Ovary (tissue), 9 donors: Measurements from ENCODE around the gene MAPRE3. TPM values are rescaled to one million over a fixed set of nuclear protein-coding genes. Genes with fewer than 3 reads are reported as not detected.

ENCODE experiments used
- DNase-seq, 5 donors: peaks; one replicate each; pipeline ENCODE4 v3.0.0-alpha.2; 2019 to 2020
- H3K27ac ChIP-seq, 2 donors: fragments of 200-600 bp; one replicate each; pipeline versions ENCODE4 v1.5.1 to v1.8.0; 2019 to 2022
- H3K27me3 ChIP-seq: fragments of 200-600 bp; one replicate; pipeline ENCODE4 v1.8.0; 2022
- H3K36me3 ChIP-seq: fragments of 200-600 bp; sonication (generic); one replicate; pipeline ENCODE4 v1.5.1; 2019
- H3K4me1 ChIP-seq: one replicate; pipeline ENCODE4 v1.8.1; 2013; ENCODE audit warnings: mild to moderate bottlenecking, moderate library complexity; ENCODE audit not compliant: insufficient read depth
- H3K4me3 ChIP-seq: fragments of 200-600 bp; sonication (generic); one replicate; pipeline ENCODE4 v1.5.1; 2017
- H3K9me3 ChIP-seq, 2 donors: fragments of 200-600 bp in 1 of 2; sonication (generic) in 1 of 2; one replicate each; pipeline versions ENCODE4 v1.5.1 to v1.8.1; 2013 to 2019; ENCODE audit warnings: mild to moderate bottlenecking in 1 of 2, moderate library complexity in 1 of 2
- CTCF ChIP-seq, 3 donors: fragments of 450-650 bp in 2 of 3; fragments of 200-600 bp in 1 of 3; IDR thresholded peaks; one replicate each; pipeline versions ENCODE4 v1.5.1 to v1.8.0; 2016 to 2022; ENCODE audit warnings: antibody characterized with exemption in 3 of 3, mild to moderate bottlenecking in 1 of 3
- EP300 ChIP-seq: sonication (generic); formaldehyde crosslinking; IDR thresholded peaks from one replicate; pipeline ENCODE4 v1.6.1; 2017; ENCODE audit warnings: antibody characterized with exemption
- POLR2A ChIP-seq: fragments of 450-650 bp; IDR thresholded peaks from one replicate; pipeline ENCODE4 v1.6.1; 2017; ENCODE audit warnings: antibody characterized with exemption, mild to moderate bottlenecking, moderate library complexity
- WGBS, 3 donors: extraction: QIAGEN DNeasy Blood & Tissue Kit in 1 of 3; methylation state at CpG; one replicate each; pipeline versions ENCODE4 v1.1.5 to v1.1.7; 2013 to 2017; 5-methylcytosine and 5-hydroxymethylcytosine counted together
- intact Hi-C, 4 donors: fragments of 100-400 bp; cut with DNase I; formaldehyde crosslinking; loops; one replicate each; pipeline versions ENCODE4 v1.11.0 to v1.15.1; 2022 to 2023
- polyA plus RNA-seq, 2 donors: library from polyadenylated mRNA; stranded (reverse); fragments of 200-250 nt in 1 of 2; fragments of 350-450 nt in 1 of 2; fragmentation: Illumina TruSeq in 1 of 2; extraction: RNeasy Lipid Tissue Mini Kit (QIAGEN cat#74804) in 1 of 2; gene quantifications; one replicate each; pipeline ENCODE4 v1.2.3, GENCODE V29; 2013 to 2014
- total RNA-seq, 7 donors: library from RNA; depleted of rRNA in 2 of 7; stranded (reverse); fragments of >200 nt in 2 of 7; fragmentation: NEBNext Ultra II Directional in 3 of 7; extraction: Animal tissue kit (Norgen Biotek cat#: 25700) in 3 of 7; gene quantifications; one replicate each; pipeline versions ENCODE4 v1.1.0 to v1.2.4, GENCODE V29; 2016 to 2023
- donor health status: DM: no; HTN: no; CAD: no; lungs with moderate emphysema.
- donor health status: DM: no; HTN: no; CAD: no.
- donor health status: Bipolar disorder and iron deficiency.
- donor health status: DM: yes; HTN: yes; CAD: no.
- donor health status: DM: no; HTN: no; CAD: no.
- donor health status: DM: yes; HTN: yes; CAD: no.

MAPRE3 gene
- total and polyA plus RNA-seq, 9 donors = 23.8 to 51.8 (median 34.3) TPM

- Histone ChIP-seq H3K9me3 (no peaks in the 10 kb centered on the region), H3K27me3 (no peaks in the 10 kb centered on the region), H3K36me3 (no peaks in the 10 kb centered on the region), H3K4me3 (no peak overlapping the region), H3K4me1 (peaks cover 11% of the 10 kb centered on the region), H3K27ac (no peak overlapping the region)
- TF ChIP-seq CTCF (IDR thresholded peaks at IDR 0.05) (no peak), EP300 (no peak), POLR2A (no peak)
- WGBS, 3 donors = 56 to 80% (median 74%) methylated on average over 3 of the region's 3 CpGs
- intact Hi-C loops = loop anchor here in 2 of 4 donors (5.0 to 10.0 kb wide), 2 partner anchors 33 to 165 kb away; partner anchors contain the start of gene DPYSL5 (in 2 of the 2)
- no peak for DNase-seq
Measured at GRCh38 chr2:27010139-27010538, 39.7 kb downstream of the MAPRE3 start.

- Histone ChIP-seq H3K4me1 (peaks cover 10% of the 10 kb centered on the region), H3K27me3 (no peaks in the 10 kb centered on the region), H3K9me3 (no peaks in the 10 kb centered on the region), H3K4me3 (no peak overlapping the region), H3K27ac (no peak overlapping the region), H3K36me3 (no peaks in the 10 kb centered on the region)
- intact Hi-C loops = loop anchor here in 2 of 4 donors (5.0 to 10.0 kb wide), 2 partner anchors 36 to 169 kb away; partner anchors contain the start of gene DPYSL5 (in 2 of the 2)
- no peak for TF ChIP-seq POLR2A
- TF ChIP-seq EP300 = no peak
- TF ChIP-seq CTCF (IDR thresholded peaks at IDR 0.05) = no peak
- no peak for DNase-seq
- 96 to 99% (median 97%) methylated on average over 4 of the region's 4 CpGs for WGBS, 3 donors
Measured at GRCh38 chr2:27013738-27014137, 43.3 kb downstream of the MAPRE3 start.

GRCh38 chr2:27014771-27015433 is 44.5 kb downstream of the MAPRE3 start:
- Histone ChIP-seq H3K4me1 (peaks cover 11% of the 10 kb centered on the region), H3K36me3 (no peaks in the 10 kb centered on the region), H3K27me3 (no peaks in the 10 kb centered on the region), H3K27ac (peak overlapping the region in 1 of 2 donors; percentile 33), H3K9me3 (no peaks in the 10 kb centered on the region), H3K4me3 (no peak overlapping the region)
- no peak for TF ChIP-seq POLR2A
- no peak for TF ChIP-seq EP300
- no peak for TF ChIP-seq CTCF (IDR thresholded peaks at IDR 0.05)
- 84 to 94% (median 87%) methylated on average over 8 of the region's 8 CpGs for WGBS, 3 donors
- DNase-seq = no peak
- intact Hi-C loops = loop anchor here in 2 of 4 donors (5.0 to 10.0 kb wide), 3 partner anchors 38 to 170 kb away; partner anchors contain the start of gene DPYSL5 (in 2 of the 2)

GRCh38 chr2:27016801-27017325 is 46.4 kb downstream of the MAPRE3 start:
- peak overlapping the region in 1 of 2 donors; percentile 27 for H3K27ac ChIP-seq
- WGBS, 3 donors = 55 to 62% (median 59%) methylated on average over 3 of the region's 3 CpGs
- intact Hi-C loops = loop anchor here (2.0 to 10.0 kb wide), 3 partner anchors 55 to 172 kb away; partner anchors contain the start of gene DPYSL5 (in 2 of the 4)

More at GRCh38 chr2:27016801-27017325, 46.4 kb downstream of the MAPRE3 start:
- Histone ChIP-seq H3K9me3 (no peaks in the 10 kb centered on the region), H3K36me3 (no peaks in the 10 kb centered on the region), H3K4me3 (no peak overlapping the region), H3K27me3 (no peaks in the 10 kb centered on the region), H3K4me1 (peaks cover 20% of the 10 kb centered on the region)
- TF ChIP-seq EP300 (no peak), POLR2A (peak; percentile 16), CTCF (IDR thresholded peaks at IDR 0.05) (peak; percentile 51 to 80 (median 77))
- peak; percentile 62 to 79 (median 74) for DNase-seq
